ENCODE measurements around the gene CPED1.

The CPED1 gene

GRCh38 chr7:121336579-121336978 is 348.1 kb downstream of the CPED1 start:
- TF ChIP-seq ZFX (IDR thresholded peaks at IDR 0.05; ENCODE audit: borderline replicate concordance) = no peak
- TF ChIP-seq CTCF (IDR thresholded peaks at IDR 0.05) = no peak
- no peak overlapping the region for H3K27ac ChIP-seq

- TF ChIP-seq ZFX (IDR thresholded peaks at IDR 0.05; ENCODE audit: borderline replicate concordance) (no peak), CTCF (IDR thresholded peaks at IDR 0.05) (peak; percentile 22)
- no peak overlapping the region for H3K27ac ChIP-seq
Observed at GRCh38 chr7:121337398-121337797, 348.9 kb downstream of the CPED1 start.

GRCh38 chr7:121339082-121339481 is 350.6 kb downstream of the CPED1 start:
- no peak overlapping the region for H3K27ac ChIP-seq
- TF ChIP-seq CTCF (IDR thresholded peaks at IDR 0.05) = no peak
- no peak for TF ChIP-seq ZFX (IDR thresholded peaks at IDR 0.05; ENCODE audit: borderline replicate concordance)

- H3K27ac ChIP-seq = no peak overlapping the region
- TF ChIP-seq CTCF (IDR thresholded peaks at IDR 0.05) = no peak
- TF ChIP-seq ZFX (IDR thresholded peaks at IDR 0.05; ENCODE audit: borderline replicate concordance) = no peak
Observed at GRCh38 chr7:121341933-121342332, 353.4 kb downstream of the CPED1 start.

GRCh38 chr7:121342631-121343030 is 354.1 kb downstream of the CPED1 start:
- no peak overlapping the region for H3K27ac ChIP-seq
- TF ChIP-seq CTCF (IDR thresholded peaks at IDR 0.05) (no peak), ZFX (IDR thresholded peaks at IDR 0.05; ENCODE audit: borderline replicate concordance) (no peak)

GRCh38 chr7:121343302-121343701 is 354.8 kb downstream of the CPED1 start:
- H3K27ac ChIP-seq = no peak overlapping the region
- TF ChIP-seq CTCF (IDR thresholded peaks at IDR 0.05) (no peak), ZFX (IDR thresholded peaks at IDR 0.05; ENCODE audit: borderline replicate concordance) (no peak)

- TF ChIP-seq ZFX (IDR thresholded peaks at IDR 0.05; ENCODE audit: borderline replicate concordance) = no peak
- TF ChIP-seq CTCF (IDR thresholded peaks at IDR 0.05) = no peak
- H3K27ac ChIP-seq = no peak overlapping the region
Observed at GRCh38 chr7:121344093-121344492, 355.6 kb downstream of the CPED1 start.

Measured in 22Rv1 (cell line).